HUES6 (cell line): ENCODE results near the gene STARD13.
A peak's percentile ranks its signal among the peaks of the same experiment; 100 is the strongest.

Experiments
- H3K27ac ChIP-seq: 2 replicates; pipeline ENCODE4 v1.7.0; 2013; ENCODE audit warnings: low read depth, mild to moderate bottlenecking, low read length, inconsistent platforms
- H3K27me3 ChIP-seq: 2 replicates; pipeline ENCODE4 v1.6.1; 2013; ENCODE audit warnings: low read length; ENCODE audit not compliant: control insufficient read depth, insufficient read depth
- H3K36me3 ChIP-seq: 2 replicates; pipeline ENCODE4 v1.6.1; 2013; ENCODE audit warnings: low read length; ENCODE audit not compliant: control insufficient read depth, insufficient read depth
- H3K4me1 ChIP-seq: 2 replicates; pipeline ENCODE4 v1.6.1; 2013; ENCODE audit warnings: low read length; ENCODE audit not compliant: control insufficient read depth, insufficient read depth
- H3K4me3 ChIP-seq: 2 replicates; pipeline ENCODE4 v1.5.1; 2013; ENCODE audit warnings: low read depth, low read length
- H3K9ac ChIP-seq: one replicate; pipeline ENCODE4 v1.6.1; 2013; ENCODE audit warnings: mild to moderate bottlenecking, low read length
- H3K9me3 ChIP-seq: 2 replicates; pipeline ENCODE4 v1.6.1; 2013; ENCODE audit warnings: low read depth, low read length; ENCODE audit not compliant: control insufficient read depth, insufficient read depth

STARD13 gene

GRCh38 chr13:33262594-33262993, 23.0 kb downstream of the STARD13 start:
- Histone ChIP-seq H3K4me3 (no peak overlapping the region), H3K36me3 (no peaks in the 10 kb centered on the region), H3K27me3 (no peaks in the 10 kb centered on the region), H3K4me1 (peaks cover 32% of the 10 kb centered on the region), H3K9me3 (no peaks in the 10 kb centered on the region), H3K27ac (no peak overlapping the region), H3K9ac (no peak overlapping the region)

GRCh38 chr13:33262062-33262487, 23.5 kb downstream of the STARD13 start:
- no peaks in the 10 kb centered on the region for H3K9me3 ChIP-seq
- peaks cover 32% of the 10 kb centered on the region for H3K4me1 ChIP-seq
- no peak overlapping the region for H3K9ac ChIP-seq
- no peak overlapping the region for H3K4me3 ChIP-seq
- no peaks in the 10 kb centered on the region for H3K27me3 ChIP-seq
- no peak overlapping the region for H3K27ac ChIP-seq
- no peaks in the 10 kb centered on the region for H3K36me3 ChIP-seq

- H3K27ac ChIP-seq: no peak overlapping the region
- no peak overlapping the region for H3K9ac ChIP-seq
- H3K4me3 ChIP-seq: no peak overlapping the region
- H3K27me3 ChIP-seq: no peaks in the 10 kb centered on the region
- no peaks in the 10 kb centered on the region for H3K36me3 ChIP-seq
- peaks cover 32% of the 10 kb centered on the region for H3K4me1 ChIP-seq
- no peaks in the 10 kb centered on the region for H3K9me3 ChIP-seq
Measured at GRCh38 chr13:33261387-33262061, 24.0 kb downstream of the STARD13 start.

- Histone ChIP-seq H3K27ac (peak overlapping the region; percentile 91; the same call in 1 of the 2 replicates), H3K27me3 (no peaks in the 10 kb centered on the region), H3K4me1 (peaks cover 32% of the 10 kb centered on the region), H3K9ac (no peak overlapping the region), H3K9me3 (no peaks in the 10 kb centered on the region), H3K4me3 (no peak overlapping the region), H3K36me3 (no peaks in the 10 kb centered on the region)
Measured at GRCh38 chr13:33260168-33261098, 25.1 kb downstream of the STARD13 start.

GRCh38 chr13:33259296-33259695, 26.3 kb downstream of the STARD13 start:
- H3K4me1 ChIP-seq: peaks cover 32% of the 10 kb centered on the region
- H3K27ac ChIP-seq: peak overlapping the region; percentile 91
- peak overlapping the region; percentile 29 for H3K9ac ChIP-seq
- no peaks in the 10 kb centered on the region for H3K27me3 ChIP-seq
- H3K9me3 ChIP-seq: no peaks in the 10 kb centered on the region
- no peaks in the 10 kb centered on the region for H3K36me3 ChIP-seq
- H3K4me3 ChIP-seq: no peak overlapping the region

GRCh38 chr13:33258808-33259193, 26.8 kb downstream of the STARD13 start:
- Histone ChIP-seq H3K27me3 (no peaks in the 10 kb centered on the region), H3K27ac (peak overlapping the region; percentile 91), H3K9me3 (no peaks in the 10 kb centered on the region), H3K4me1 (peaks cover 32% of the 10 kb centered on the region), H3K4me3 (no peak overlapping the region), H3K36me3 (no peaks in the 10 kb centered on the region), H3K9ac (no peak overlapping the region)

- Histone ChIP-seq H3K4me3 (no peak overlapping the region), H3K27ac (peak overlapping the region; percentile 91)
Measured at GRCh38 chr13:33257841-33258807, 27.4 kb downstream of the STARD13 start.

GRCh38 chr13:33256148-33256840, 29.3 kb downstream of the STARD13 start:
- no peaks in the 10 kb centered on the region for H3K27me3 ChIP-seq
- H3K27ac ChIP-seq: no peak overlapping the region
- no peaks in the 10 kb centered on the region for H3K36me3 ChIP-seq
- H3K9me3 ChIP-seq: no peaks in the 10 kb centered on the region
- H3K4me1 ChIP-seq: peaks cover 26% of the 10 kb centered on the region
- no peak overlapping the region for H3K4me3 ChIP-seq
- H3K9ac ChIP-seq: no peak overlapping the region

More at GRCh38 chr13:33257841-33258807, 27.4 kb downstream of the STARD13 start:
- Histone ChIP-seq H3K27me3 (no peaks in the 10 kb centered on the region), H3K4me1 (peaks cover 32% of the 10 kb centered on the region), H3K9ac (no peak overlapping the region), H3K9me3 (no peaks in the 10 kb centered on the region), H3K36me3 (no peaks in the 10 kb centered on the region)

GRCh38 chr13:33252135-33252534, 33.4 kb downstream of the STARD13 start:
- Histone ChIP-seq H3K36me3 (no peaks in the 10 kb centered on the region), H3K4me1 (no peaks in the 10 kb centered on the region), H3K27me3 (no peaks in the 10 kb centered on the region), H3K4me3 (no peak overlapping the region), H3K27ac (no peak overlapping the region), H3K9ac (no peak overlapping the region), H3K9me3 (no peaks in the 10 kb centered on the region)

- no peaks in the 10 kb centered on the region for H3K4me1 ChIP-seq
- H3K9me3 ChIP-seq: no peaks in the 10 kb centered on the region
- H3K27me3 ChIP-seq: no peaks in the 10 kb centered on the region
- no peaks in the 10 kb centered on the region for H3K36me3 ChIP-seq
- no peak overlapping the region for H3K9ac ChIP-seq
- H3K27ac ChIP-seq: no peak overlapping the region
- H3K4me3 ChIP-seq: no peak overlapping the region
Measured at GRCh38 chr13:33251131-33251661, 34.4 kb downstream of the STARD13 start.
